ENCODE results near the gene PRH2.

PRH2 gene

DNA sequence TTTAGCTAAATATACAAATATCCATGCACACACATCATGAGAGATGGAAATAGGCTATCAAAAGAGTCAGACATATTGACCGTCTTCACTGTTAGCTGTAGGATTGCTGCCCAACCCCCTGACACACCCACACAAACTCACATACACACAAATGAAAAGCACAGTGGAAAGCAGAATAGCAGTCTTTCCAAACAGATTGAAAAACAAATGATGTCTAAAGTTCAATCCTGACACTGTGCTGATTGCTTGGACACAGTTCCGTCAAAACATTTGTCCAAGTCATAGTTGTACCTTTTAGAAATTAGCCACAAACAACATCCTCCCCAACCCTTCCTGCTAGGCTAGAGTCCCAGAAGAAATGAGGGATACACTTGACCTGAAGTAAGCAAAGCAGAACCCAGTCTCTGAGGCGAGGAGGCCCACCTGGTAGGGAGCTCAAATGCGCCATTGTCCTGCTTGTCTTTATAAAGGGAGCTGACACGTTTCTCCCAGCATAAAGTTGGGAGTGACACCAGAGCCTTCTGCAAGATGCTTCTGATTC is at the start of gene PRH2:
Gene PRH2 (plus strand): TSS at position 491 of the 541 bp plus-strand sequence. CDS start 38 bp downstream, at position 529.
- no peak for DNase-seq

DNA sequence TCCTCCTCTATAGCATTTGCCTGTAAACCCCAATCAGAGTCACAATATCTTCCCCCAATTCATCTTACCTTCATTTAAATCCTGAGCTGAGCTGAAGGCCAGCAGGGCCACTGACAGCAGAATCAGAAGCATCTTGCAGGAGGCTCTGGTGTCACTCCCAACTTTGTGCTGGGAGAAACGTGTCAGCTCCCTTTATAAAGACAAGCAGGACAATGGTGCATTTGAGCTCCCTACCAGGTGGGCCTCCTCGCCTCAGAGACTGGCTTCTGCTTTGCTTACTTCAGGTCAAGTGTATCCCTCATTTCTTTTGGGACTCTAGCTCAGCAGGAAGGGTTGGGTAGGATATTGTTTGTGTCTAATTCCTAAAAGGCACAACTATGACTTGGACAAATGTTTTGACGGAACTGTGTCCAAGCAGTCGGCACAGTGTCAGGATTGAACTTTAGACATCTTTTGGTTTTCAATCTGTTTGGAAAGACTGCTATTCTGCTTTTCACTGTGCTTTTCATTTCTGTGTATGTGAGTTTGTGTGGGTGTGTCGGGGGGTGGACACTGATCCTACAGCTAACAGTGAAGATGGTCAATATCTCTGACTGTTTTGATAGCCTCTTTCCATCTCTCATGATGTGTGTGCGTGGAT is 44.8 kb upstream of the PRH2 start, which contains the start of gene PRH1:
Gene PRH1 (minus strand): TSS at position 170 of the 640 bp plus-strand sequence. CDS start 38 bp downstream, at position 132.
- DNase-seq, result no peak

DNA sequence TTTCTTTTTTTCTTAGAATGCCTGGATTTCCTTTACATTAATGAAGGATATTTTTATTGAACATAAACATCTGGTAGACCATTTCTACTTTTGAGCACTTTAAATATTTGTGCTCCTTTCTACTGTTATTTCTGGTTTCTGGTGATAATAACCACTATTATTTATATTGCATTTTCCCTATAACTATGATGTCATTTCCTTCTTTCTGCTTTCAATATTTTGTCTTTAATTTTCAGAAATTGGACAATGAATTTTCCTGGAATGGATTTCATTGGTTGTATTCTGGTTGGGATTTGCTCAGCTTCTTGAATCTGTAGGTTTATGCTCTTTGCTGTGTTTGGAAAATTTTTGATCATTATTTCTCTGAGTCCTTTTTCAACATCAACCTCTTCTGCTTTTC is 39.8 kb upstream of the PRH2 start:
- DNase-seq, result no peak

DNA sequence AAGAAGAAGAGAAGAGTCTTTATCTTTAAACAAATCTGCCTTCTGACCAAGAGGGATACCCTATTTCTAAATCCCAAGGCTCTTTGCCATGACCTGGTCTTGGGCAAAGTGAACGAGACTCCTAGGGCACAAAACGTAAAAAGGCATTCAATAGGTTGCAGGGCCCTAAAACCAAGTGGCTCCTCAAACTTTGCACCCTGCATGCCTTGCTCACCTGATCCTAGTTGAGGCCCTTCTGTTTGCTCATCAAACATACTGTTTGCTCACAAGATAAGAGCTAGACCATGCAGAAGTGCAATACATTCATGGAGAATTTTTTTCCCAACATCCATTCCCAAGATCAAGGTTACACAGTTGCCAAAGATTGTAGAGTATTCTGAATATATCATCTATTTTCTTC is 37.1 kb upstream of the PRH2 start:
- DNase-seq, result no peak

DNA sequence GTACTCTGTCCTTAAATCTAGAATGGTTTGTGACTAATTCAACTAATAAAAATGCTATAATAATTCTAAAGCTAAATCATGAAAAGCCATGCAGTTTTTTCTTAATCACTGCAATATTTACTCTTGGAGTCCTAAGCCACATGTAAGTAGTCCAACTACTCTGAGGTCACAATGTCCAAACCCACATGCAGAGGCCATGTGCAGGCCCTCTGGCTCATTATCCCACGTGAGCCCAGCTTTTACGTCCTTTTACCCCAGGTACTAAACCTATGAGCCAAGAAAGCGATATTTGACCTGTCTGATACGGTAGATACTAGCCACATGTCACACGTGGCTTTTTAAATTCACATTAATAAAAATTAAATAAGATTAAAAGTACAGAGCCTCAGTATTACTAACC is 32.2 kb upstream of the PRH2 start:
- no peak for DNase-seq

DNA sequence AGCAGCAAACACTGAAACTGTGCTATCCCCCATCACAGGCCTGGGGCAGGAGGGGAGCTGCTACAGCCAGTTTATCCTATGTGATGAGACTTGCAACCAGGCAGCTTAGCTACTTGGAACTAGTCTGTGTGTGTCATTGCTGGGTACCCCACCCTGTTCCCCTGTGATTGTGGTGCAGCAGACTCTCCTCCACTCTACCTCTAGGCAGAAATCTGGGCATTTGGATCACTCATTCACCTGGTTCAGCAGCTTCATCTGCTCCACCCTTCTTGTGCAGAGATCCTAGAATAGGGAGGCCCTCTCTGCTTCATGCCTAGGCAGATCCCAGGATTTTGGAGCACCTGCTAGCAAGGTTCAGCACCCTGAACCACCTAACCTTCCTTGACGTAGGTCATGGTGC is 28.5 kb upstream of the PRH2 start:
- DNase-seq, result no peak

DNA sequence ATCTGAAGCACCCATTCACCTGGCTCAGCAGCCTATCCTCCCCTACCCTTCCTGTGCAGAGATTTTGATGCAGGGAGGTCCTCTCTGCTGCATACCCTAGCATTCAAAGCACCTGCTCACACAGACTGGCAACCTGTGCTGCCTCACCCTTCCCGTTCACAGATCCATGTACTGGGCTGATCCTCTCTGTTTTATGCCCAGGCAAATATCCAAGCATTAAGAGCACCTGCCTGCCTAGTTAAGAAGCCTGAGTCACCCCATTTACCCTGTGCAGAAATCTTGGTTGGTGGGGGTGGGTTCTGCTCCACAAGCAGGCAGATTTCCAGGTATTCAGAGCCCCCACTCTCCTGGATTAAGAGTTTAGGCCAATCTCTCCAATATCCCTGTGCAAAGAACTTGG is 28.1 kb upstream of the PRH2 start:
- no peak for DNase-seq

DNA sequence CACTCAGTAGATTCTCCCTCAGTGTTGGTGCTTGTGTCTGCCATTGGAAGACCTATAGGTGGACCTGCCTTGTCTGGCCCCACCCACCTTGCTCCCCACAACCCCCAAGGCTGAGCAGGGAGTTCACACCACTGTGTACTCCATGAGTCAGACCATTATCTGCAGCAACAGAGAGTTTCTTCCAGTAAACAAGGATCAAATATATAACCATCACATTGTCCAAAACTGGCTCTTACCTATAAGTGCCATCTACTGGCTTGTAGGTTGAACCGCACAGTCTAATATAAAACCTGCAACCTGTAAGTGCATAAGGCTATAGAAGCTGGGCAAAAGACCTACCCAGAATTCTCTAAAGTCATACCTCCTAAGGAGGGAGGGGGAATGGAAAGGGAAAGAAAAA is 27.6 kb upstream of the PRH2 start:
- DNase-seq, result no peak

DNA sequence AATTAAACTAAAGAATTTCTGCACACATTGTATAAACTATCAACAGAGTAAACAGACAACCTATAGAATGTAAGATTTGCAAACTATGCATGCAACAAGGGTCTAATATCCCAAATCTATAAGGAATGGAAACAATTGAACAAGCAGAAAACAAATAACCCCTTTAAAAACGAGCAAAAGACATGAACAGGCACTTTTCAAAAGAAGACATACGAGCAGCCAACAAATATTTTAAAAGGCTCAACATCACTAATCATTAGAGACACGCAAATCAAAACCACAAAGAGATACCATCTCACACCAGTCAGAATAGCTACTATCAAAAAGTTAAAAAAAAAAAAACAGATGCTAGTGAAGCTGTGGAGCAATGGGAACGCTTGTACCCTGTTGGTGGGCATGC is 24.4 kb upstream of the PRH2 start:
- no peak for DNase-seq

DNA sequence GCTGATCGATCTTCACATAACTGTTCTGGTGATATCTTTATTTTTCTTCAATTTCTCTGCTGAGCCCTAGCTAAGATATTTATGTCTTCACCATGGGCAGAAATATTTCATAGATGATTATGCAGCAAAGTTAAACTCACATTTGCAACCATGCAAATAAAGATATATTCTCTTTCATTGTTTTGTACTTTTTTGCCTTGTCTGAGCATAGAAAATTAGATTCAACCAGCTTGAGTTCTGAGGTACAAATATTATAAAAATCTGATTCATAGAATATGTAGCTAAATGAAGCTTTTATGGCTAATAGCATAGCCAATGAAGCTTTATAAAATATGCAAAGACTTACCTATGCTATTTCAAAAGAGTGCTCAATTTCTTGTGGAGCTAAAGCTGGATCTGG is 19.6 kb upstream of the PRH2 start, which contains the start of gene TAS2R13:
Gene TAS2R13 (minus strand): TSS at position 101 of the 400 bp plus-strand sequence. CDS start 264 bp downstream, outside the sequence.
- DNase-seq, result no peak

DNA sequence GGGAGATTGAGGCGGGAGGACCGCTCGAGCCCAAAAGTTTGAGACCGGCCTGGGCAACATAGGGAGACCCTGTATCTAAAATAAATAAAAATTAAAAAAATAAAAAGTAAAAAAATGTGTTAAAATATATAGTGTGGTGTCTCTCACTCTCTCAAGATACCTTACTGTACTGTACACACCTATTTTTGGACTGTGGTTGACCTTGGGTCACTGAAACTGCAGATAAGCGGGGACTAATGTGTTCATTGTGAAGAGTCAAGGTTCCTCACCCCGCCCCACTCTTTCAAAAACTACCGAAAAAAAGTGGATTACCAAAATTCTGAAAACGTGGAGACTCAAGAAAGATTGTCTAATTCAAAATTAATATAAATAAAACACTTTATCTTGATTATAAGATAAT is 18.7 kb upstream of the PRH2 start:
- DNase-seq, result no peak

DNA sequence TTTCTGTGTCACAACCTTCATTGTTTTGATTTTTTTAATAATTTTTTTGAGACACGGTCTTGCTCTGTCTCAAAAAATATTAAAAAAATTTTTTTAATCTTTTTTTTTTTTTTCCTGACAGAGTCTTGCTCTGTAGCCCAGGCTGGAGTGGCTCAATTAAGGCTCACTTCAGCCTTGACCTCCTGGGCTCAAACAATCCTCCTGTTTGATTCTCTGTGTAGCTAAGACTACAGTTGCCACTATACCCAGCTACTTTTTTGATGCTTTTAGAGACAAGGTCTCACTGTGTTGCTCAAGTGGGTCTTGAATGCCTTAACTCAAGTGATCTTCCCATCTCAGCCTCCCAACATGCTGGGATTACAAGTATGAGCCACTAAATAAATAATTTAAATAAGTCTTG is 9.2 kb upstream of the PRH2 start:
- DNase-seq, result no peak

DNA sequence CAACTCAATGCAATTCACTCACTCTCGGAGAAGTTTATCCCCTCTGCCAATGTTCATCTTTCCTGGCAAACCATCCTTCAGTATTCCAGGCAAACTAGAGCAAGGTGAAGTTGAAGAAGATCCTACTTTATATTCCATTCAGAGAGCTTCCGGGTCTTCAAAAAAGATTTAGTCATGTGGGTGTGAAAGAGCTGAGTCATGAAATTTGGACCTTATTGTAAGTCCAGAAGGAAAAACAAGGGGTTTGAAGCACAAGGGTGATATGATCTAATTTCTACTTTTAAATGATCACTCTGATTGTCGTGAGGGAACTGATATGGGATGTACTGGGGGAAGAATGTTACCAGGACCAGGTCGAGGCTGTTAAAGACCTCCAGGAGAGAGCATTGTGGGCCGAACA is 2.8 kb upstream of the PRH2 start:
- no peak for DNase-seq

DNA sequence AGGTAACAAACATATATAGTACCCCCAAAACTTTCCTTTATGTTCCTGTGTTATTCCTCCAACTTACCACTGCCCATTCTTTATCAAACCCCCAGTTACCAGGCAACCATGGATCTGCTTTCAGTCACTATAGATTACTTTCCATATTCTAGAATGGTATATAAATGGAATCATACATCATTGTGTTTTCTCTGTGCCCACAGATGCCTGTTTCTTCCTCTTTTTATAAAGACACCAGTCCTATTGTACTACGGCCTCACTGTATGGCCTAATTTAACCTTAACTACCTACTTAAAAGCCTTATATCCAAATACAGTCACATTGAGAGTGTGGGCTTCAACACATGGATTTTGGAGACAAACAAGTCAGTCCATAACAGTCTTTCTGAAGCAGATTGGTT is 7.5 kb downstream of the PRH2 start:
- DNase-seq, result no peak

DNA sequence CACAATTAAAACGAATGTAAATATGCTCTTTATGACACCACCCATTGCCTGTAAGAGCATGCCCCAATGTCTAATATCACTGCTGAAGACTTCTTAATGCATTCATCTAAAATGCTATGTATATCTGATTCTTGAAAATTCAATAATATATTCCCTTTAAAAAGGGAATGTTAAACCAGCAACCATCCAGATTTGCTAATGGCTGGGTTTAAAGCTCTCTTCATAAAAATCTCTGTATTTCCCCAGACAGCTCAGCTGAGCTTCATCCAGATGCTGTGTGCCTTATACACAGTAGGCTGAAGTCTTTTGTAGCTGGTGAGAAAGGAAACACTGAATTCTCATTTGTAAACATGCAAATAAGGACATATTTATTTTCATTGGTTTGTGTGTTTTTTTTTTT is 10.1 kb downstream of the PRH2 start, which contains the start of gene TAS2R14:
Gene TAS2R14 (minus strand): TSS at position 101 of the 400 bp plus-strand sequence. CDS start 56 bp downstream, at position 45.
- DNase-seq, result no peak

DNA sequence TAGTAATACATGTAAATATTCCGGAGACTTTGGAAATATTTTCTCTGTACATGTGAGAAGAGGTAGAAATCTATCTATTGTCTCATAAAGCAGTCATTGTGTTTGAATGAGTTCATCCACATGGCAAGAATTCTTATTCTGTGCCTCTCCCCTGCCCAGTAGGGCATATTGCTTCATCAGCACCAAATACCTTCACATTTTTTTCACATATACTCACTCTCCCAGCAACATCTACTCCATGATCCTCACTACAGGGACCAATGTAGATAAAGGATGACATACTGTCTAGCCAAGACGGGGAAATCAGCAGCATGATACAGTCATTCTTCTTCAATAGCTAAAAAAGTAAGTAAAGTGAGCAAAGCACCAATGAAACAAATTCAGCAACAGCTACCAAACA is 11.4 kb downstream of the PRH2 start:
- no peak for DNase-seq

DNA sequence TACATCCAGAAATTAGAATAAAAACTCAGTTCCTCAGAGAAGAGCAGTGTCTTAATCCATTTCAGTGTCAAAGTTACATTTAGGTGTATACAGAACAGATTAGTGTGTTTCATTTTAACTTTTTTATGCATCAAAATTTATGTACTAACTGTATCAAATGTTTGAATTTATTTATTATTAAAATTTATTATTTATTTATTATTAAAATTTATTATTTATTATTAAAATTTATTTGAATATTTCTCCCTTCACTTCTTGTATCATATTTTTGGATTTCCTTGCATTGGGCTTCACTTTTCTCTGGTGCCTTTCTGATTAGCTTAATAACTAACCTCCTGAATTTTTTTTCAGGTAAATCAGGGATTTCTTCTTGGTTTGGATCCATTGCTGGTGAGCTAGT is 12.3 kb downstream of the PRH2 start:
- DNase-seq, result no peak

DNA sequence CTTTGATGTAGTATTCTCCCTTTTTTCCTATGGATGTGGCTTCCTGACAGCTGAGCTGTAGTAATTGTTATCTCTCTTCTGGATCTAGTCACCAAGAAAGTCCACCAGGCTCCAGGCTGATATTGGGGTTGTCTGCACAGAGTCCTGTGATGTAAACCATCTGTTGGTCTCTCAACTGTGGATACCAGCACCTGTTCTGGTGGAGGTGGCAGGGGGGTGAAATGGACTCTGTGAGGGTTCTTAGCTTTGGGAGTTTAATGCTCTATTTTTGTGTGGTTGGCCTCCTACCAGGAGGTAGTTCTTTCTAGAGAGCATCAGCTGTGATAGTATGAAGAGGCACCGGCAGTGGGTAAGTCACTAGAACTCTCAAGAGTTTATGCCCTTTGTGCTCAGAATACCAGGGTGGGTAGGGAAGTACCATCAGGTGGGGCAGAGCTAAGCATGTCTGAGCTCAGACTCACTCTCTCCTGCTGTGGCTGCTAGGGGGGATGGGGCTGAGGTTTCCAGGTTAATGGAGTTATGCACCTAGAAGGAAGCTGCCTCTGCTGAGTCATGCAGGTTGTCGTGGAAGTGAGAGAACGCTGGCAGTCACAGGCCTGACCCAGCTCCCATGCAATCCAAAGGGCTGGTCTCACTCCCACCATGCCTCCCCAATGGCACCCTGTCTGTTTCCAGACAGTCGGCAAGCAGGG is 13.0 kb downstream of the PRH2 start:
- DNase-seq, result no peak

DNA sequence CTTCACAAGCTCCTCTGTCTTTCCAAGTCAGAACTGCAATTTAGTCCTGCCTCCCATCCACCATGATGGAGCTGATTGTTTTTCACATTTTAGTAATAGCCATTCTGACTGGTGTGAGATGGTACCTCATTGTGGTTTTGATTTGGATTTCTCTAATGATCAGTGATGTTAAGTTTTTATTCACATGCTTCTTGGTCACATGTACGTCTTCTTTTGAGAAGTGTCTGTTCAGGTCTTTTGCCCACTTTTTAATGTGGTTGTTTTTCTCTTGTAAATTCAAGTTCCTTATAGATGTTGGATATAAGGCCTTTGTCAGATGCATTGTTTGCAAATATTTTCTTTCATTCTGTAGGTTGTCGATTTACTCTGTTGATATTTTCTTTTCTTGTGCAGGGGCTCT is 14.1 kb downstream of the PRH2 start:
- DNase-seq, result no peak

DNA sequence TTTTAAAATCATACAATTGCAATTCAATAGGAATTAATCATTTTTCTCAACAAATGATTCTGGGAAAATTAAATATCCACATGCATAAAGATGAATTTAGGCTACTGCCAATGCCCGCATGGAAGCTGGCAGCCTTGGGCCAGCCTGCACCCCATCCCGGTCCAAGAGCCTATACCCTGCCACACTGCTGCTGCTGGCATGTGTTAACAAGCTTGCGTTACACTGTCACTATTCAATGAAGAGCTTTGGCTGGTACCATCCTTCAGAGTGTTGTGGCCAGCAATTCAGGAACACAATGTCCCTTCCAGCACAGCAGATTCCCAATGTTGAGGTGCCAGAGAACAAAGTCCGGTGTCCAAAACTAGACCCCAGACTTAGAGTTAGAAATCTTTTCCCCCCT is 23.6 kb downstream of the PRH2 start:
- peak in 9 of 58 donors; percentile 2 to 54 (median 15) for DNase-seq

DNA sequence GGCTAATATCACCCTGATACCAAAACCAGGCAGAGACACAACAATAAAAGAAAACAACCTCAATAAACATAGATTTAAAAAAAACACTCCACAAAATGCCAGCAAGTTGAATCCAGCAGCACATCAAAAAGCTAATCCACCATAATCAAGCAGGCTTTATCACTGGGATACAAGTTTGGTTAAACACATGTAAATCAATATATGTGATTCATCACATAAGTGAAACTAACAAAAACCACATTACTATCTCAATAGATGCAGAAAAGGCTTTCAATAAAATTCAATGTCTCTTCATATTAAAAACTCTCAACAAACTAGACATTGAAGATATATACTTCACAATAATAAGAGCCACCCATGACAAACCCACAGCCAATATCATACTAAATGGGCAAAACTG is 27.0 kb downstream of the PRH2 start:
- no peak for DNase-seq

DNA sequence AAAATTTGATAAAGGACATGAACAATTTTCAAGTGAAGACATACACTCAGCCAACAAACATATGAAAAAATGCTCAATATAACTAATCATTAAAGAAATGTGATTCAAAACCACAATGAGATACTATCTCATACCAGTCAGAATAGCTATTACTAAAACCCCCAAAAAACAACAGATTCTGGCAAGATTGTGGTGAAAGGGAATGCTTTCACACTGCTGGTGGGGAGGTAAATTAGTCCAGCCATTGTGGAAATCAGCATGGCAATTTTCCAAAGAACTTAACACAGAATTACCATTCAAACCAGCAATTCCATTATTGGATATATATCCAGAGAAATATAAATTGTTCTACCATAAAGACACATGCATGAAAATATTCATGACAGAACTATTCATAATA is 28.7 kb downstream of the PRH2 start:
- DNase-seq, result no peak

DNA sequence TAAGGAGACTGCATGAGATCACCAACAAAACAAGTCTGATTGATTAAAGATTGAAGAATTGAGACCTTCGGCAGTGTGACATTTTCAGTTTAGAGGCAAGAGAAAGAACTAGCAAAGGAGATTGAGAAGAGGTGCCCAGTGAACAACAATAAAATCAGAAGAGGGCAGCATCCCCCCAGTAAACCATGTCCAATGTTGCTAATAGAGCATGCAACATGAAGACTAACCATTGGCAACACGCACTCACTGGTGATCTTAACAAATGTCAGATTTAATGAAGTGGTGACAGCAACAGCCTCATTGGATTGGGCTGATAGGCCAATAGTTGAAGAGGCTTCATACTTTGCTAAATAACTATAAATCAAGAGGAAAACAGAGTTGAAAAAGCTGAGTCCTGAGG is 30.8 kb downstream of the PRH2 start:
- DNase-seq, result peak in 13 of 58 donors; percentile 3 to 42 (median 22)

Measured in anterior cingulate cortex (tissue), 58 donors.